Measurements from ENCODE around the gene PIRT. TPM values are rescaled to one million over a fixed set of nuclear protein-coding genes. Genes with fewer than 3 reads are reported as not detected.

PIRT gene
- total RNA-seq, 2 experiments from 2014 or later, result not detected

Other genes starting within 250 kb of the PIRT start
- 1 to 10 TPM; 3.6 to 6.0 TPM for gene MYH3, start 180.8 kb downstream of the PIRT start, total RNA-seq
- 10 to 100 TPM; 25.3 to 26.2 TPM for gene SCO1, start 140.6 kb downstream of the PIRT start, total RNA-seq
- 10 to 100 TPM; 19.3 to 23.9 TPM for gene ADPRM, start 140.5 kb downstream of the PIRT start, total RNA-seq
- gene TMEM220, start 108.1 kb downstream of the PIRT start, total RNA-seq, result 1 to 10 TPM in 1 of 2 experiments, under 1 TPM in 1; 0.86 to 1.7 TPM
- gene TMEM238L, start 34.0 kb downstream of the PIRT start, total RNA-seq, result not detected

All from activated naive CD8-positive, alpha-beta T cell treated with anti-CD3 and anti-CD28 coated beads, Interleukin-2, amount 10 ng/mL, durations not matched to agents 7 days and 5 days (primary cell).